ENCODE measurements around the gene GABARAP. TPM values are rescaled to one million over a fixed set of nuclear protein-coding genes. Genes with fewer than 3 reads are reported as not detected.

GABARAP gene
- total RNA-seq, 4 donors from 2014 or later: 446 to 840 (median 533) TPM

DNA sequence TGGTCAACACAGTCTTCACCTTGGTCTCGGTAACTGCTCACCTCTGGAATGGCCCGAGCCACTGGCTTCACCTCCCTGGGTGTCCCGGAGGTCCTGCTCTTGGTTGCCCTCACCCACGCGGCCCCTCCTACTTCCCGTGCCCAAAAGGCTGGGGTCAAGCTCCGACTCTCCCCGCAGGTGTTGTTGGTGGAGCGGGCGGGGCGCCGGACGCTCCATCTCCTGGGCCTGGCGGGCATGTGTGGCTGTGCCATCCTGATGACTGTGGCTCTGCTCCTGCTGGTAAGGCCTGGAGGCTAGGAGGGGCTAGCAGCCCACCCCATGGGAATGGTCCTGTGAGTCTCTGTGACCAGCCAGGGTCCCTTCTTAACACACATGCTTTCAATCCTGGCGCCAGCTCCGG, 42.7 kb upstream of the GABARAP start:
- TF ChIP-seq EP300 (IDR thresholded peaks at IDR 0.05): no peak
- no peak for TF ChIP-seq POLR2AphosphoS5 (IDR thresholded peaks at IDR 0.05)
- no peak for TF ChIP-seq POLR2A (IDR thresholded peaks at IDR 0.05)
- TF ChIP-seq, protein P1, sequence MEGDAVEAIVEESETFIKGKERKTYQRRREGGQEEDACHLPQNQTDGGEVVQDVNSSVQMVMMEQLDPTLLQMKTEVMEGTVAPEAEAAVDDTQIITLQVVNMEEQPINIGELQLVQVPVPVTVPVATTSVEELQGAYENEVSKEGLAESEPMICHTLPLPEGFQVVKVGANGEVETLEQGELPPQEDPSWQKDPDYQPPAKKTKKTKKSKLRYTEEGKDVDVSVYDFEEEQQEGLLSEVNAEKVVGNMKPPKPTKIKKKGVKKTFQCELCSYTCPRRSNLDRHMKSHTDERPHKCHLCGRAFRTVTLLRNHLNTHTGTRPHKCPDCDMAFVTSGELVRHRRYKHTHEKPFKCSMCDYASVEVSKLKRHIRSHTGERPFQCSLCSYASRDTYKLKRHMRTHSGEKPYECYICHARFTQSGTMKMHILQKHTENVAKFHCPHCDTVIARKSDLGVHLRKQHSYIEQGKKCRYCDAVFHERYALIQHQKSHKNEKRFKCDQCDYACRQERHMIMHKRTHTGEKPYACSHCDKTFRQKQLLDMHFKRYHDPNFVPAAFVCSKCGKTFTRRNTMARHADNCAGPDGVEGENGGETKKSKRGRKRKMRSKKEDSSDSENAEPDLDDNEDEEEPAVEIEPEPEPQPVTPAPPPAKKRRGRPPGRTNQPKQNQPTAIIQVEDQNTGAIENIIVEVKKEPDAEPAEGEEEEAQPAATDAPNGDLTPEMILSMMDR (IDR thresholded peaks at IDR 0.05): no peak
- no peaks in the 10 kb centered on the region for H3K9me3 ChIP-seq
- WGBS: 90% methylated on average over 15 of the region's 16 CpGs
- no peaks in the 10 kb centered on the region for H3K36me3 ChIP-seq
- no peak overlapping the region for H3K27ac ChIP-seq
- H3K4me1 ChIP-seq: peaks cover 34% of the 10 kb centered on the region
- no peak for DNase-seq (ENCODE audit: low spot score in 2 of 2)
- H3K4me3 ChIP-seq: no peak overlapping the region
- peaks cover 23% of the 10 kb centered on the region for H3K27me3 ChIP-seq

DNA sequence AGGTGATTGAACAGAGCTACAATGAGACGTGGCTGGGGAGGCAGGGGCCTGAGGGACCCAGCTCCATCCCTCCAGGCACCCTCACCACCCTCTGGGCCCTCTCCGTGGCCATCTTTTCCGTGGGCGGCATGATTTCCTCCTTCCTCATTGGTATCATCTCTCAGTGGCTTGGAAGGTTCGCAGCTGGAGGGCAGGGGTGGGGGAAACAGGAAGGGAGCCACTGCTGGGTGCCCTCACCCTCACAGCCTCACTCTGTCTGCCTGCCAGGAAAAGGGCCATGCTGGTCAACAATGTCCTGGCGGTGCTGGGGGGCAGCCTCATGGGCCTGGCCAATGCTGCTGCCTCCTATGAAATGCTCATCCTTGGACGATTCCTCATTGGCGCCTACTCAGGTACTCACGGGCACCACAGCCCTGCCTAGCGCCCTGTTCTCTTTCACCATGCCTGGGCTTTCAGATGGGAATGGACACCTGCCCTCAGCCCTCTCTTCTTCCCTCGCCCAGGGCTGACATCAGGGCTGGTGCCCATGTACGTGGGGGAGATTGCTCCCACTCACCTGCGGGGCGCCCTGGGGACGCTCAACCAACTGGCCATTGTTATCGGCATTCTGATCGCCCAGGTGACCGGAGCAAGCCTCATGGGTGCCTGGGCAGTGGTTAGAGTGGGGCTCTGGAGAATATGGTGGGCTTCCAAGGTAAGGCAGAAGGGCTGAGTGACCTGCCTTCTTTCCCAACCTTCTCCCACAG, 41.4 kb upstream of the GABARAP start:
- 84% methylated on average over 18 of the region's 18 CpGs for WGBS
- Histone ChIP-seq H3K27ac (no peak overlapping the region), H3K36me3 (no peaks in the 10 kb centered on the region), H3K9me3 (no peaks in the 10 kb centered on the region), H3K27me3 (peaks cover 10% of the 10 kb centered on the region), H3K4me3 (no peak overlapping the region), H3K4me1 (peaks cover 34% of the 10 kb centered on the region)
- DNase-seq (ENCODE audit: low spot score in 2 of 2): no peak
- no peak for TF ChIP-seq POLR2A (IDR thresholded peaks at IDR 0.05)
- TF ChIP-seq EP300 (IDR thresholded peaks at IDR 0.05): no peak
- no peak for TF ChIP-seq POLR2AphosphoS5 (IDR thresholded peaks at IDR 0.05)
- TF ChIP-seq, protein P1 (IDR thresholded peaks at IDR 0.05): no peak

DNA sequence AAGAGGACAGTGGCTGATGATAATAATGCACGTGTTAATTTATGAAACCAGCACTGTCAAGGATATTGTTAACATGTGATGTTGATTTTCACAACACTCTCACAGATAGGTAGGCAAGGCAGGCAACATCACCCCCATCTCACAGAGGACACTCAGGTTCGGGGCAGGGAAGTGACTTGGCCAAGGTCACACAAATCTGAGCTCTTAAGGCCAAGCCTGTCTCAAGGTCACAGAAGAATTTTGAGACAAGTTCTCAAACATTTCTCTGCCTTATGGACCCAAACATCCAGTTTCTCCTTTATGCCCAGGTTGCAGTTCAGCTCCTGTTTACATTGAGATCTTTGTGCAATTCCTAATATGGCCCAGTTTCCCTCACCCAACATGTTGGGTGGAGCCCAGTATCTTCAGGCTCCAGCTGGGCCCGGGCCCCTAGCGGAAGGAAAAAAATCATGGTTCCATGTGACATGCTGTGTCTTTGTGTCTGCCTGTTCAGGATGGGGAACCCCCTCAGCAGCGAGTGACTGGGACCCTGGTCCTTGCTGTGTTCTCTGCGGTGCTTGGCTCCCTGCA, 40.6 kb upstream of the GABARAP start:
- Histone ChIP-seq H3K4me1 (peaks cover 34% of the 10 kb centered on the region), H3K27ac (peak overlapping the region; percentile 73), H3K4me3 (peak overlapping the region; percentile 53), H3K36me3 (no peaks in the 10 kb centered on the region), H3K27me3 (peaks cover 6% of the 10 kb centered on the region), H3K9me3 (no peaks in the 10 kb centered on the region)
- WGBS: 46% methylated on average over 6 of the region's 6 CpGs
- TF ChIP-seq, protein P1 (IDR thresholded peaks at IDR 0.05): no peak
- TF ChIP-seq EP300 (IDR thresholded peaks at IDR 0.05): no peak
- no peak for TF ChIP-seq POLR2A (IDR thresholded peaks at IDR 0.05)
- TF ChIP-seq POLR2AphosphoS5 (IDR thresholded peaks at IDR 0.05): no peak
- no peak for DNase-seq (ENCODE audit: low spot score in 2 of 2)

GRCh38 chr17:7281953-7282751, 39.9 kb upstream of the GABARAP start:
- DNase-seq (ENCODE audit: low spot score in 2 of 2): no peak
- Histone ChIP-seq H3K4me3 (peak overlapping the region; percentile 53), H3K27me3 (peaks cover 3% of the 10 kb centered on the region), H3K4me1 (peaks cover 34% of the 10 kb centered on the region), H3K27ac (peak overlapping the region; percentile 73), H3K9me3 (no peaks in the 10 kb centered on the region), H3K36me3 (no peaks in the 10 kb centered on the region)
- TF ChIP-seq POLR2A (IDR thresholded peaks at IDR 0.05): no peak
- no peak for TF ChIP-seq EP300 (IDR thresholded peaks at IDR 0.05)
- no peak for TF ChIP-seq POLR2AphosphoS5 (IDR thresholded peaks at IDR 0.05)
- TF ChIP-seq, protein P1 (IDR thresholded peaks at IDR 0.05): no peak
- WGBS: 9% methylated on average over 8 of the region's 43 CpGs
